HG02981 (cell line): ENCODE measurements around the gene TMEM258.
A peak's percentile ranks its signal among the peaks of the same experiment; 100 is the strongest.

ENCODE experiments used
- ATAC-seq: cut with Tn5 transposase; IDR thresholded peaks from one replicate; pipeline ENCODE4 v1.9.1; 2021; ENCODE audit warnings: mild to moderate bottlenecking, moderate library complexity; ENCODE audit not compliant: unreplicated experiment

The TMEM258 gene

GRCh38 chr11:61762223-61762615, 30.2 kb downstream of the TMEM258 start:
- ATAC-seq = no peak

- ATAC-seq = no peak
These were observed 30.8 kb downstream of the TMEM258 start for GRCh38 chr11:61761440-61762222.

- no peak for ATAC-seq
These were observed 31.5 kb downstream of the TMEM258 start for GRCh38 chr11:61760946-61761345.

GRCh38 chr11:61757213-61757862, 35.1 kb downstream of the TMEM258 start:
- ATAC-seq = no peak

- ATAC-seq = no peak
These were observed 35.8 kb downstream of the TMEM258 start for GRCh38 chr11:61756452-61757212.

- ATAC-seq = no peak
These were observed 36.3 kb downstream of the TMEM258 start for GRCh38 chr11:61756147-61756451.

GRCh38 chr11:61754534-61755482, 37.6 kb downstream of the TMEM258 start:
- ATAC-seq = no peak

GRCh38 chr11:61753672-61754071, 38.7 kb downstream of the TMEM258 start:
- no peak for ATAC-seq

GRCh38 chr11:61752925-61753521, 39.4 kb downstream of the TMEM258 start:
- ATAC-seq = no peak

- no peak for ATAC-seq
These were observed 40.1 kb downstream of the TMEM258 start, which contains the start of gene MYRF for GRCh38 chr11:61752117-61752924. MYRF (plus strand) TSS chr11:61752636; CDS start chr11:61752745, 109 bp downstream.

GRCh38 chr11:61751384-61751783, 41.0 kb downstream of the TMEM258 start:
- ATAC-seq = no peak

GRCh38 chr11:61750631-61751273, 41.6 kb downstream of the TMEM258 start:
- no peak for ATAC-seq

GRCh38 chr11:61749591-61750217, 42.7 kb downstream of the TMEM258 start:
- ATAC-seq = no peak

- no peak for ATAC-seq
These were observed 44.5 kb downstream of the TMEM258 start for GRCh38 chr11:61747967-61748285.

GRCh38 chr11:61747192-61747966, 45.0 kb downstream of the TMEM258 start:
- peak; percentile 48 for ATAC-seq

- no peak for ATAC-seq
These were observed 45.8 kb downstream of the TMEM258 start for GRCh38 chr11:61746442-61747191.

GRCh38 chr11:61745781-61746441, 46.5 kb downstream of the TMEM258 start:
- ATAC-seq = no peak
